ENCODE results near the gene SRPX.

DNA sequence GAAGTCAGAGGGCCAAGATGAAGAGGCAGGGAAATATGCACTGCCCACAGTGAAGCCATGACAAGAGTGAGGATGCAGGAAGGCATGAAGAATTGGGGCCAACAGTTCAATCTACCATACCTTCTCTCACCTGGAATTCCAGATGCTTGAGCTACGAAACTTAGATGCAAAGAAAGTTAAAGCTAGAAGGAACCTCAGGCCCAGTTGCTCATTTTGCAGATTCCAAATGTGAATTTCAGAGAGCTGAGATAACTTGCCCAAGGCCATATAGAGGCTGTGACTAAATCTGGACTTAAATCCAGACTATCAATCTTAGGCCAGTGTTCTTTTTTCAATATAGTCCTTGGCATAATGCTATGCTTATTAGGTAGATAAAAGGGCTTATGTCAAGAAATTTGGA, 92.7 kb downstream of the SRPX start:
- TF ChIP-seq, protein P1, sequence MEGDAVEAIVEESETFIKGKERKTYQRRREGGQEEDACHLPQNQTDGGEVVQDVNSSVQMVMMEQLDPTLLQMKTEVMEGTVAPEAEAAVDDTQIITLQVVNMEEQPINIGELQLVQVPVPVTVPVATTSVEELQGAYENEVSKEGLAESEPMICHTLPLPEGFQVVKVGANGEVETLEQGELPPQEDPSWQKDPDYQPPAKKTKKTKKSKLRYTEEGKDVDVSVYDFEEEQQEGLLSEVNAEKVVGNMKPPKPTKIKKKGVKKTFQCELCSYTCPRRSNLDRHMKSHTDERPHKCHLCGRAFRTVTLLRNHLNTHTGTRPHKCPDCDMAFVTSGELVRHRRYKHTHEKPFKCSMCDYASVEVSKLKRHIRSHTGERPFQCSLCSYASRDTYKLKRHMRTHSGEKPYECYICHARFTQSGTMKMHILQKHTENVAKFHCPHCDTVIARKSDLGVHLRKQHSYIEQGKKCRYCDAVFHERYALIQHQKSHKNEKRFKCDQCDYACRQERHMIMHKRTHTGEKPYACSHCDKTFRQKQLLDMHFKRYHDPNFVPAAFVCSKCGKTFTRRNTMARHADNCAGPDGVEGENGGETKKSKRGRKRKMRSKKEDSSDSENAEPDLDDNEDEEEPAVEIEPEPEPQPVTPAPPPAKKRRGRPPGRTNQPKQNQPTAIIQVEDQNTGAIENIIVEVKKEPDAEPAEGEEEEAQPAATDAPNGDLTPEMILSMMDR (IDR thresholded peaks at IDR 0.05; ENCODE audit: poor library complexity): no peak
- TF ChIP-seq EZH2phosphoT487 (IDR thresholded peaks at IDR 0.05; ENCODE audit: low read depth, severe bottlenecking, unreplicated experiment) (no peak), EZH2 (IDR thresholded peaks at IDR 0.05; ENCODE audit: borderline replicate concordance) (no peak)
